Ovary (tissue), 3 donors: ENCODE measurements around the gene CDH23.

Experiments
- CTCF ChIP-seq, 3 donors: fragments of 450-650 bp in 2 of 3; fragments of 200-600 bp in 1 of 3; IDR thresholded peaks; one replicate each; pipeline versions ENCODE4 v1.5.1 to v1.8.0; 2016 to 2022; ENCODE audit warnings: antibody characterized with exemption in 3 of 3, mild to moderate bottlenecking in 1 of 3
- EP300 ChIP-seq: sonication (generic); formaldehyde crosslinking; IDR thresholded peaks from one replicate; pipeline ENCODE4 v1.6.1; 2017; ENCODE audit warnings: antibody characterized with exemption
- donor health status: DM: no; HTN: no; CAD: no.

GRCh38 chr10:71692598-71693306, 296.0 kb downstream of the CDH23 start:
- TF ChIP-seq CTCF (IDR thresholded peaks at IDR 0.05) (no peak), EP300 (no peak)
